Peyer's patch (tissue), 4 donors: ENCODE results near the gene TBC1D9B. TPM values are rescaled to one million over a fixed set of nuclear protein-coding genes. Genes with fewer than 3 reads are reported as not detected.

ENCODE experiments used
- DNase-seq, 3 donors: peaks; one replicate each; pipeline ENCODE4 v3.0.0-alpha.2; 2017 to 2019
- H3K27ac ChIP-seq, 4 donors: fragments of 200-600 bp; sonication (generic); one replicate each; pipeline ENCODE4 v1.5.1; 2016 to 2019
- H3K27me3 ChIP-seq, 2 donors: fragments of 200-600 bp; sonication (generic); one replicate each; pipeline ENCODE4 v1.5.1; 2019
- H3K36me3 ChIP-seq, 3 donors: fragments of 200-600 bp; sonication (generic); one replicate each; pipeline ENCODE4 v1.5.1; 2016 to 2019
- H3K4me1 ChIP-seq, 4 donors: fragments of 200-600 bp; sonication (generic); one replicate each; pipeline ENCODE4 v1.5.1; 2016 to 2019
- H3K4me3 ChIP-seq, 4 donors: fragments of 200-600 bp; sonication (generic); 1 replicate in 3 of 4; 2 replicates in 1 of 4; pipeline ENCODE4 v1.5.1; 2016 to 2019; ENCODE audit warnings: mild to moderate bottlenecking in 1 of 4
- H3K9me3 ChIP-seq, 4 donors: fragments of 200-600 bp; sonication (generic); one replicate each; pipeline ENCODE4 v1.5.1; 2016 to 2019; ENCODE audit warnings: mild to moderate bottlenecking in 1 of 4
- CTCF ChIP-seq, 6 experiments: fragments of 450-650 bp in 4 of 6; fragments of 200-600 bp in 2 of 6; sonication (generic) in 1 of 6; IDR thresholded peaks; one replicate each; pipeline ENCODE4 v1.5.1; 2017 to 2019; ENCODE audit warnings: antibody characterized with exemption in 6 of 6, mild to moderate bottlenecking in 3 of 6, moderate library complexity in 1 of 6
- POLR2A ChIP-seq, 2 donors: fragments of 450-650 bp; IDR thresholded peaks; one replicate each; pipeline ENCODE4 v1.5.1; 2017; ENCODE audit warnings: antibody characterized with exemption in 2 of 2, mild to moderate bottlenecking in 2 of 2, moderate library complexity in 2 of 2
- total RNA-seq, 4 donors: library from RNA; depleted of rRNA; stranded (reverse); fragments of >200 nt; gene quantifications; one replicate each; pipeline ENCODE4 v1.1.0, GENCODE V29; 2016

Gene TBC1D9B
- total RNA-seq, 4 donors from 2014 or later = 89.7 to 281 (median 186) TPM

- no peak for DNase-seq
- Histone ChIP-seq H3K36me3 (peaks cover 0 to 72% (median 0%) of the 10 kb centered on the region in 3 donors), H3K4me1 (no peaks in the 10 kb centered on the region), H3K4me3 (no peak overlapping the region), H3K9me3 (peaks cover 0 to 11% (median 4%) of the 10 kb centered on the region in 4 donors), H3K27me3 (no peaks in the 10 kb centered on the region), H3K27ac (no peak overlapping the region)
- TF ChIP-seq POLR2A (IDR thresholded peaks at IDR 0.05) = no peak
- TF ChIP-seq CTCF (IDR thresholded peaks at IDR 0.05) = no peak
Observed at GRCh38 chr5:179883163-179883562, 24.5 kb downstream of the TBC1D9B start.

GRCh38 chr5:179882338-179882737 is 25.4 kb downstream of the TBC1D9B start:
- no peak overlapping the region for H3K27ac ChIP-seq
- peaks cover 0 to 70% (median 0%) of the 10 kb centered on the region in 3 donors for H3K36me3 ChIP-seq
- H3K9me3 ChIP-seq = peaks cover 0 to 11% (median 4%) of the 10 kb centered on the region in 4 donors
- H3K4me1 ChIP-seq = no peaks in the 10 kb centered on the region
- H3K27me3 ChIP-seq = no peaks in the 10 kb centered on the region
- TF ChIP-seq CTCF (IDR thresholded peaks at IDR 0.05) = no peak
- TF ChIP-seq POLR2A (IDR thresholded peaks at IDR 0.05) = no peak
- DNase-seq = no peak
- H3K4me3 ChIP-seq = no peak overlapping the region

- TF ChIP-seq POLR2A (IDR thresholded peaks at IDR 0.05) (no peak), CTCF (IDR thresholded peaks at IDR 0.05) (no peak)
- H3K4me3 ChIP-seq = no peak overlapping the region
- no peaks in the 10 kb centered on the region for H3K4me1 ChIP-seq
- peaks cover 0 to 11% (median 4%) of the 10 kb centered on the region in 4 donors for H3K9me3 ChIP-seq
- H3K36me3 ChIP-seq = peaks cover 0 to 69% (median 0%) of the 10 kb centered on the region in 3 donors
- no peak overlapping the region for H3K27ac ChIP-seq
- H3K27me3 ChIP-seq = no peaks in the 10 kb centered on the region
- DNase-seq = peak in 1 of 3 donors; percentile 43
Observed at GRCh38 chr5:179880848-179881590, 26.7 kb downstream of the TBC1D9B start.

GRCh38 chr5:179880066-179880650 is 27.5 kb downstream of the TBC1D9B start:
- H3K27me3 ChIP-seq = no peaks in the 10 kb centered on the region
- H3K9me3 ChIP-seq = peaks cover 0 to 11% (median 4%) of the 10 kb centered on the region in 4 donors
- peak in 1 of 3 donors; percentile 39 for DNase-seq
- no peak overlapping the region for H3K27ac ChIP-seq
- no peaks in the 10 kb centered on the region for H3K4me1 ChIP-seq
- peaks cover 0 to 70% (median 0%) of the 10 kb centered on the region in 3 donors for H3K36me3 ChIP-seq
- TF ChIP-seq CTCF (IDR thresholded peaks at IDR 0.05) = no peak
- TF ChIP-seq POLR2A (IDR thresholded peaks at IDR 0.05) = no peak
- no peak overlapping the region for H3K4me3 ChIP-seq

GRCh38 chr5:179879690-179880010 is 28.0 kb downstream of the TBC1D9B start:
- Histone ChIP-seq H3K4me1 (no peaks in the 10 kb centered on the region), H3K27me3 (no peaks in the 10 kb centered on the region), H3K9me3 (peaks cover 0 to 11% (median 4%) of the 10 kb centered on the region in 4 donors), H3K36me3 (peaks cover 0 to 70% (median 0%) of the 10 kb centered on the region in 3 donors), H3K4me3 (no peak overlapping the region), H3K27ac (no peak overlapping the region)
- no peak for DNase-seq
- TF ChIP-seq POLR2A (IDR thresholded peaks at IDR 0.05) (no peak), CTCF (IDR thresholded peaks at IDR 0.05) (no peak)
